CD4-positive, alpha-beta T cell (primary cell): ENCODE measurements around the gene AIFM3. TPM values are rescaled to one million over a fixed set of nuclear protein-coding genes. Genes with fewer than 3 reads are reported as not detected.

Source experiments
- ATAC-seq: fragments of 200-7000 bp; cut with Tn5 transposase; one replicate; pipeline ENCODE4 v1.10.0; 2022; ENCODE audit warnings: mild to moderate bottlenecking; ENCODE audit not compliant: poor library complexity
- CTCF ChIA-PET: fragments of 350-600 bp; sonication (Branson Sonifier 250); formaldehyde crosslinking; loops from one replicate; lab custom pipeline; 2021; ENCODE audit warnings: antibody characterized with exemption, inconsistent platforms; lab: Charles Lee
- POLR2A ChIA-PET: fragments of 350-600 bp; sonication (Branson Sonifier 250); formaldehyde crosslinking; loops from one replicate; lab custom pipeline; 2021; ENCODE audit warnings: antibody characterized with exemption, inconsistent platforms; lab: Charles Lee
- DNase-seq, 14 experiments: peaks; one replicate each; pipeline ENCODE4 v3.0.0-alpha.2; 2013 to 2020; ENCODE audit warnings: mixed read lengths in 2 of 14
- H3K27ac ChIP-seq, 2 donors: one replicate each; pipeline versions ENCODE4 v1.5.1 to v1.7.0; 2013; ENCODE audit warnings: low read length in 2 of 2, low read depth in 1 of 2, mild to moderate bottlenecking in 1 of 2
- H3K27me3 ChIP-seq, 2 experiments: 1 replicate in 1 of 2; 2 replicates in 1 of 2; pipeline versions ENCODE4 v1.6.1 to v1.7.0; 2013; ENCODE audit warnings: low read length in 2 of 2, control low read depth in 1 of 2, mild to moderate bottlenecking in 1 of 2, moderate library complexity in 1 of 2; ENCODE audit not compliant: insufficient read depth in 2 of 2, control insufficient read depth in 1 of 2
- H3K36me3 ChIP-seq: one replicate; pipeline ENCODE4 v1.6.1; 2013; ENCODE audit warnings: low read length, control low read depth; ENCODE audit not compliant: insufficient read depth
- H3K4me1 ChIP-seq: one replicate; pipeline ENCODE4 v1.6.1; 2013; ENCODE audit warnings: low read length, control low read depth; ENCODE audit not compliant: insufficient read depth
- H3K4me3 ChIP-seq: one replicate; pipeline ENCODE4 v1.5.1; 2013; ENCODE audit warnings: mild to moderate bottlenecking, low read length, moderate library complexity
- H3K9me3 ChIP-seq, 2 experiments: 1 replicate in 1 of 2; 2 replicates in 1 of 2; pipeline versions ENCODE4 v1.6.1 to v1.7.0; 2013; ENCODE audit warnings: low read length in 2 of 2, mild to moderate bottlenecking in 2 of 2, control low read depth in 1 of 2, moderate library complexity in 1 of 2; ENCODE audit not compliant: control insufficient read depth in 1 of 2, insufficient read depth in 1 of 2
- H3K27ac Mint-ChIP-seq: one replicate; pipeline ENCODE4 v1.8.0; 2020; ENCODE audit warnings: mixed read lengths
- H3K27me3 Mint-ChIP-seq: one replicate; pipeline ENCODE4 v1.8.0; 2021; ENCODE audit warnings: mixed read lengths
- H3K36me3 Mint-ChIP-seq: one replicate; pipeline ENCODE4 v1.8.0; 2021; ENCODE audit warnings: low read depth, mixed read lengths
- H3K4me1 Mint-ChIP-seq: one replicate; pipeline ENCODE4 v1.8.0; 2021; ENCODE audit warnings: low read depth, mixed read lengths
- H3K4me3 Mint-ChIP-seq: one replicate; pipeline ENCODE4 v1.8.0; 2020; ENCODE audit warnings: mild to moderate bottlenecking, mixed read lengths
- H3K9me3 Mint-ChIP-seq: one replicate; pipeline ENCODE4 v1.8.0; 2020; ENCODE audit warnings: mixed read lengths
- intact Hi-C, 2 experiments: fragments of 100-400 bp; cut with DNase I in 1 of 2; cut with micrococcal nuclease in 1 of 2; formaldehyde crosslinking; loops; one replicate each; pipeline versions ENCODE4 v1.15.1 to v1.9.0; 2023 to 2025; cut with DNase I, micrococcal nuclease
- total RNA-seq, 174 experiments: library from RNA in 2 of 174; stranded (reverse) in 2 of 174; gene quantifications; one replicate each; pipeline ENCODE4 v1.2.3 and lab custom pipeline; 2021 to 2026
- TF ChIP-seq, protein P1 (sequence below): fragments of 200-600 bp; IDR thresholded peaks from one replicate; pipeline ENCODE4 v1.8.0; 2022; ENCODE audit warnings: antibody characterized with exemption, mild to moderate bottlenecking

The AIFM3 gene
- total RNA-seq, 2 experiments from 2014 or later: 0.34 to 0.41 TPM

DNA sequence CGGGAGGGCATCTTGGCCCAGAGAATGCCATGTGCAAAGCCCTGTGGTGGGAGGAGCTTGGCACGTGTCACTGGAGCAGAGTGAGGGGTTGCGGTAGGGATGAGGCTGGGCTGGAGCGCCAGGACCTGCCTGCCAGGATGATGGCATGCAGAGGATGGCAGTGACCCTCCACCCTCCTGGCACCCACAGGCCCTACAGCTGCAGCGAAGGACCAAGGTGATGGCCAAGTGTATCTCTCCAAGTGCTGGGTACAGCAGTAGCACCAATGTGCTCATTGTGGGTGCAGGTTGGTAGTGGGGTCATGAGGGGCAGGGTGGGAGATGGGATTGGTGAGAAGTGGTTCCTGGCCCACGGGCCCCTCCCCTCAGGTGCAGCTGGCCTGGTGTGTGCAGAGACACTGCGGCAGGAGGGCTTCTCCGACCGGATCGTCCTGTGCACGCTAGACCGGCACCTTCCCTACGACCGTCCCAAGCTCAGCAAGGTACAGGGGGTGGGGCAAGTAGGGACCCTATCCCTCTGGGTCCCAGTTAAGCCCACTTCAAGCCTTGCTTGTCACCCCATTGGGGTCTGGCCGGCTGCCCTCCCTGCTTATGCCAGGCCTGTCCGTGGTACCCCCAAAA, 7.4 kb downstream of the AIFM3 start:
- Mint-ChIP-seq H3K4me1 (peaks cover 7% of the 10 kb centered on the region), H3K36me3 (no peaks in the 10 kb centered on the region), H3K27ac (no peak overlapping the region), H3K27me3 (no peaks in the 10 kb centered on the region), H3K9me3 (no peaks in the 10 kb centered on the region), H3K4me3 (no peak overlapping the region)
- no peaks in the 10 kb centered on the region for H3K27me3 ChIP-seq
- ChIA-PET CTCF (no interaction called here), POLR2A (no interaction called here)
- H3K36me3 ChIP-seq: no peaks in the 10 kb centered on the region
- H3K27ac ChIP-seq: no peak overlapping the region
- intact Hi-C loops: loop anchor here in 1 of 2 experiments (10.0 kb wide), 1 partner anchor 130 kb away; no protein-coding TSS in a partner anchor
- no peak for ATAC-seq
- DNase-seq: no peak
- TF ChIP-seq, protein P1, sequence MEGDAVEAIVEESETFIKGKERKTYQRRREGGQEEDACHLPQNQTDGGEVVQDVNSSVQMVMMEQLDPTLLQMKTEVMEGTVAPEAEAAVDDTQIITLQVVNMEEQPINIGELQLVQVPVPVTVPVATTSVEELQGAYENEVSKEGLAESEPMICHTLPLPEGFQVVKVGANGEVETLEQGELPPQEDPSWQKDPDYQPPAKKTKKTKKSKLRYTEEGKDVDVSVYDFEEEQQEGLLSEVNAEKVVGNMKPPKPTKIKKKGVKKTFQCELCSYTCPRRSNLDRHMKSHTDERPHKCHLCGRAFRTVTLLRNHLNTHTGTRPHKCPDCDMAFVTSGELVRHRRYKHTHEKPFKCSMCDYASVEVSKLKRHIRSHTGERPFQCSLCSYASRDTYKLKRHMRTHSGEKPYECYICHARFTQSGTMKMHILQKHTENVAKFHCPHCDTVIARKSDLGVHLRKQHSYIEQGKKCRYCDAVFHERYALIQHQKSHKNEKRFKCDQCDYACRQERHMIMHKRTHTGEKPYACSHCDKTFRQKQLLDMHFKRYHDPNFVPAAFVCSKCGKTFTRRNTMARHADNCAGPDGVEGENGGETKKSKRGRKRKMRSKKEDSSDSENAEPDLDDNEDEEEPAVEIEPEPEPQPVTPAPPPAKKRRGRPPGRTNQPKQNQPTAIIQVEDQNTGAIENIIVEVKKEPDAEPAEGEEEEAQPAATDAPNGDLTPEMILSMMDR: no peak
- H3K9me3 ChIP-seq: peaks cover 6 to 18% of the 10 kb centered on the region in 2 experiments
- peaks cover 6% of the 10 kb centered on the region for H3K4me1 ChIP-seq
- no peak overlapping the region for H3K4me3 ChIP-seq

DNA sequence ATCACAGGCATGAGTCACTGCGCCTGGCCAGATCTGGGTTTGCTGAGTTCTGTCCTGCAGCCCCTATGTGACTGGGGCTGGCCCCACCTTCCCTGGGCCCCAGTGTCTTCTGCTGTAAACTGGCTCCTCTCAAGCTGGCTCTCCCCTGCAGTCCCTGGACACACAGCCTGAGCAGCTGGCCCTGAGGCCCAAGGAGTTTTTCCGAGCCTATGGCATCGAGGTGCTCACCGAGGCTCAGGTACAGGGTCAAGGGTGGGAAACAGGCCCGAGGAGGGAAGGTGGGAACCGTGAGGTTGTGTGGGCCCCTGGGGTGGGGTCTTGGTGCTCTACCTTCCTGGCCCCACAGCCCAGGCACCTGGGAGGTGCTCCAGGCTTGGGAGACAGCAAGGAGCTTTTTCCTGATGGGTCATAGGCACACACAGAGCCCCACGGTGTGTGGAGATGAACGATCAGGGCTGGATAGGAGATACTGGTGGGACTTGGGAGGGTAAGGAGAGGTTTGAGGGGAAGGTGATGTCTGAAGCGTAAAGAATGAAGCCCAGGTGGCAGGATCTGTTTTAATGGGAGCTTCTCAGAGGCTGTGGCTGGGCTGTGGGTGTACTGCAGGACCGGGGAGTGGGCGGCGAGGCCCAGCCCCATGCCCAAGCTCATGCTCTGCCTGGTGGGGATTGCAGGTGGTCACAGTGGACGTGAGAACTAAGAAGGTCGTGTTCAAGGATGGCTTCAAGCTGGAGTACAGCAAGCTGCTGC, 8.7 kb downstream of the AIFM3 start:
- no peak overlapping the region for H3K27ac ChIP-seq
- Mint-ChIP-seq H3K9me3 (no peaks in the 10 kb centered on the region), H3K4me3 (no peak overlapping the region), H3K36me3 (no peaks in the 10 kb centered on the region), H3K27ac (no peak overlapping the region), H3K4me1 (peaks cover 18% of the 10 kb centered on the region), H3K27me3 (no peaks in the 10 kb centered on the region)
- DNase-seq (no peak), ATAC-seq (no peak)
- no peaks in the 10 kb centered on the region for H3K27me3 ChIP-seq
- intact Hi-C loops: loop anchor here in 1 of 2 experiments (10.0 kb wide), 1 partner anchor 129 kb away; no protein-coding TSS in a partner anchor
- no peaks in the 10 kb centered on the region for H3K36me3 ChIP-seq
- TF ChIP-seq, protein P1: no peak
- H3K4me1 ChIP-seq: peaks cover 19% of the 10 kb centered on the region
- POLR2A ChIA-PET: no interaction called here
- no peak overlapping the region for H3K4me3 ChIP-seq
- CTCF ChIA-PET: no interaction called here
- peaks cover 6 to 18% of the 10 kb centered on the region in 2 experiments for H3K9me3 ChIP-seq

DNA sequence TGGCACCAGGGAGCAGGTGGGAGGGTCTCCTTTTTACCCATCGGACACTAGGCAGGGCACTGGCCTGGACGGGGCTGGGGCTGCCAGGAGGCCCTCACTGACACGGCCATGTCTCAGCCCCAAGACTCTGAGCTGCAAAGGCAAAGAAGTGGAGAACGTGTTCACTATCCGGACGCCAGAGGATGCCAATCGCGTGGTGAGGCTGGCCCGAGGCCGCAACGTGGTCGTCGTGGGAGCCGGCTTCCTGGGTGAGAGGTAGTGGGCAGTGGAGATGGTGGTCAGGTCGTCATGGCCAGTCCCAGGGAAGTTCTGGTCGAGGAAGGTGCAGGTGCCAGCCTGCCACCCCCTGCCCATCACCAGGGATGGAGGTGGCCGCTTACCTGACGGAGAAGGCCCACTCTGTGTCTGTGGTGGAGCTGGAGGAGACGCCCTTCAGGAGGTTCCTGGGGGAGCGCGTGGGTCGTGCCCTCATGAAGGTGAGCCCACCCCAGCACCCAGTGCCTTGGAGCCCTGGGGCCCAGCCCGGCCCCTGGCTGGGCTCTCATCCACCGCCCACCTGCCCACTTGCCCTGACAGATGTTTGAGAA, 9.3 kb downstream of the AIFM3 start:
- peaks cover 6 to 18% of the 10 kb centered on the region in 2 experiments for H3K9me3 ChIP-seq
- Mint-ChIP-seq H3K36me3 (no peaks in the 10 kb centered on the region), H3K9me3 (no peaks in the 10 kb centered on the region), H3K27ac (no peak overlapping the region), H3K4me1 (peaks cover 25% of the 10 kb centered on the region), H3K4me3 (no peak overlapping the region), H3K27me3 (no peaks in the 10 kb centered on the region)
- TF ChIP-seq, protein P1: no peak
- no peak overlapping the region for H3K4me3 ChIP-seq
- H3K27ac ChIP-seq: no peak overlapping the region
- ChIA-PET CTCF (no interaction called here), POLR2A (no interaction called here)
- no peak for ATAC-seq
- intact Hi-C loops: loop anchor here in 1 of 2 experiments (10.0 kb wide), 1 partner anchor 128 kb away; no protein-coding TSS in a partner anchor
- no peak for DNase-seq
- H3K36me3 ChIP-seq: no peaks in the 10 kb centered on the region
- H3K4me1 ChIP-seq: peaks cover 26% of the 10 kb centered on the region
- H3K27me3 ChIP-seq: no peaks in the 10 kb centered on the region
